GM23338 (cell line): ENCODE measurements around the gene TCIRG1. TPM values are rescaled to one million over a fixed set of nuclear protein-coding genes. Genes with fewer than 3 reads are reported as not detected.
A peak's percentile ranks its signal among the peaks of the same experiment; 100 is the strongest.

Experiments used
- ATAC-seq: fragments of 200-7000 bp; cut with Tn5 transposase; 3 replicates; pipeline ENCODE4 v1.9.1; 2020
- DNase-seq: peaks from one replicate; pipeline ENCODE4 v3.0.0-alpha.2; 2015; ENCODE audit warnings: low spot score
- H2AFZ ChIP-seq: fragments of 200-600 bp; sonication (generic); 2 replicates; pipeline ENCODE4 v1.8.0; 2016; ENCODE audit warnings: antibody characterized with exemption, mild to moderate bottlenecking, moderate library complexity
- H3F3A ChIP-seq: fragments of 200-600 bp; sonication (generic); replicated peaks from 2 replicates; pipeline ENCODE4 v1.8.0; 2017; ENCODE audit warnings: antibody characterized with exemption, mixed run types, low read depth
- H3K27ac ChIP-seq: fragments of 200-600 bp; sonication (generic); 2 replicates; pipeline ENCODE4 v1.6.1; 2016; ENCODE audit warnings: low read depth
- H3K27me3 ChIP-seq: fragments of 200-600 bp; sonication (generic); 2 replicates; pipeline ENCODE4 v1.8.0; 2016; ENCODE audit warnings: mild to moderate bottlenecking, mixed run types, moderate library complexity; ENCODE audit not compliant: insufficient read depth
- H3K36me3 ChIP-seq: fragments of 200-600 bp; sonication (generic); 2 replicates; pipeline ENCODE4 v1.8.0; 2016; ENCODE audit warnings: mild to moderate bottlenecking; ENCODE audit not compliant: insufficient read depth
- H3K4me1 ChIP-seq: fragments of 200-600 bp; sonication (generic); 2 replicates; pipeline ENCODE4 v1.8.0; 2016; ENCODE audit warnings: mild to moderate bottlenecking, moderate library complexity; ENCODE audit not compliant: insufficient read depth
- H3K4me2 ChIP-seq: fragments of 200-600 bp; sonication (generic); 2 replicates; pipeline ENCODE4 v1.7.1; 2017; ENCODE audit warnings: mixed run types
- H3K4me3 ChIP-seq: fragments of 200-600 bp; sonication (generic); 2 replicates; pipeline ENCODE4 v1.6.1; 2016; ENCODE audit warnings: mixed run types
- H3K79me2 ChIP-seq: fragments of 200-600 bp; sonication (generic); replicated peaks from 2 replicates; pipeline ENCODE4 v1.8.0; 2017; ENCODE audit warnings: mild to moderate bottlenecking; ENCODE audit not compliant: insufficient read depth
- H3K9me2 ChIP-seq: fragments of 200-600 bp; sonication (generic); 2 replicates; pipeline ENCODE4 v1.8.0; 2017; ENCODE audit not compliant: insufficient read depth
- H4K20me1 ChIP-seq: fragments of 200-600 bp; sonication (generic); replicated peaks from 2 replicates; pipeline ENCODE4 v1.8.0; 2017; ENCODE audit warnings: mild to moderate bottlenecking; ENCODE audit not compliant: insufficient read depth
- H3K27ac Mint-ChIP-seq: 2 replicates; pipeline ENCODE4 v1.8.0; 2020; ENCODE audit warnings: inconsistent platforms, mild to moderate bottlenecking, moderate library complexity, mixed read lengths
- H3K27me3 Mint-ChIP-seq: 3 replicates; pipeline ENCODE4 v1.8.0; 2022; ENCODE audit warnings: low read depth, mild to moderate bottlenecking, moderate library complexity, mixed read lengths, inconsistent platforms; ENCODE audit not compliant: insufficient read depth, poor library complexity
- H3K36me3 Mint-ChIP-seq: 3 replicates; pipeline ENCODE4 v1.8.0; 2021; ENCODE audit warnings: low read depth, mild to moderate bottlenecking, inconsistent platforms, moderate library complexity, mixed read lengths
- H3K4me1 Mint-ChIP-seq: 3 replicates; pipeline ENCODE4 v1.8.0; 2020; ENCODE audit warnings: mild to moderate bottlenecking, inconsistent platforms, mixed read lengths
- H3K4me3 Mint-ChIP-seq: 3 replicates; pipeline ENCODE4 v1.8.0; 2021; ENCODE audit warnings: moderate library complexity, mild to moderate bottlenecking, inconsistent platforms, mixed read lengths
- H3K9me3 Mint-ChIP-seq: 3 replicates; pipeline ENCODE4 v1.8.0; 2020; ENCODE audit warnings: moderate library complexity, mild to moderate bottlenecking, inconsistent platforms, mixed read lengths
- JUNB ChIP-seq: IDR thresholded peaks from one replicate; pipeline ENCODE4 v1.6.1; 2016; ENCODE audit warnings: antibody characterized with exemption; ENCODE audit not compliant: unreplicated experiment
- NANOG ChIP-seq: IDR thresholded peaks from 2 replicates; pipeline ENCODE4 v1.6.1; 2016; ENCODE audit warnings: antibody characterized with exemption, borderline replicate concordance
- POLR2AphosphoS5 ChIP-seq: IDR thresholded peaks from 2 replicates; pipeline ENCODE4 v1.6.1; 2016; ENCODE audit warnings: antibody characterized with exemption, low read depth
- STAT1 ChIP-seq: IDR thresholded peaks from one replicate; pipeline ENCODE4 v1.6.1; 2016; ENCODE audit warnings: antibody characterized with exemption; ENCODE audit not compliant: unreplicated experiment
- ZNF114 ChIP-seq: fragments of 250-450 bp; sonication (Bioruptor Pico); IDR thresholded peaks from 2 replicates; pipeline ENCODE4 v1.5.0; 2020; ENCODE audit warnings: mild to moderate bottlenecking, moderate library complexity
- polyA plus RNA-seq: library from polyadenylated mRNA; unstranded; fragments of >200 nt; fragmentation: Nextera tagmentation; extraction: Ambion mirVana; gene quantifications from 2 replicates; pipeline ENCODE4 v1.2.1, GENCODE V29; 2016
- total RNA-seq: library from RNA; depleted of rRNA; stranded (reverse); fragments of >200 nt; shearing (Covaris generic); gene quantifications from 2 replicates; pipeline ENCODE4 v1.2.3, GENCODE V29; 2014
- TF ChIP-seq, protein P1 (sequence below): IDR thresholded peaks from 2 replicates; pipeline ENCODE4 v1.6.1; 2016; ENCODE audit warnings: antibody characterized with exemption
- TF ChIP-seq, protein P2 (sequence below): fragments of 250-450 bp; sonication (Bioruptor Pico); IDR thresholded peaks from 2 replicates; pipeline ENCODE4 v1.5.0; 2020; ENCODE audit warnings: mild to moderate bottlenecking, moderate library complexity
- TF ChIP-seq, protein P3 (sequence below): IDR thresholded peaks from one replicate; pipeline ENCODE4 v1.6.1; 2018; ENCODE audit warnings: antibody characterized with exemption; ENCODE audit not compliant: unreplicated experiment

Gene TCIRG1
- total and polyA plus RNA-seq, 2 experiments from 2014 or later, result 20.4 to 40.4 TPM

DNA sequence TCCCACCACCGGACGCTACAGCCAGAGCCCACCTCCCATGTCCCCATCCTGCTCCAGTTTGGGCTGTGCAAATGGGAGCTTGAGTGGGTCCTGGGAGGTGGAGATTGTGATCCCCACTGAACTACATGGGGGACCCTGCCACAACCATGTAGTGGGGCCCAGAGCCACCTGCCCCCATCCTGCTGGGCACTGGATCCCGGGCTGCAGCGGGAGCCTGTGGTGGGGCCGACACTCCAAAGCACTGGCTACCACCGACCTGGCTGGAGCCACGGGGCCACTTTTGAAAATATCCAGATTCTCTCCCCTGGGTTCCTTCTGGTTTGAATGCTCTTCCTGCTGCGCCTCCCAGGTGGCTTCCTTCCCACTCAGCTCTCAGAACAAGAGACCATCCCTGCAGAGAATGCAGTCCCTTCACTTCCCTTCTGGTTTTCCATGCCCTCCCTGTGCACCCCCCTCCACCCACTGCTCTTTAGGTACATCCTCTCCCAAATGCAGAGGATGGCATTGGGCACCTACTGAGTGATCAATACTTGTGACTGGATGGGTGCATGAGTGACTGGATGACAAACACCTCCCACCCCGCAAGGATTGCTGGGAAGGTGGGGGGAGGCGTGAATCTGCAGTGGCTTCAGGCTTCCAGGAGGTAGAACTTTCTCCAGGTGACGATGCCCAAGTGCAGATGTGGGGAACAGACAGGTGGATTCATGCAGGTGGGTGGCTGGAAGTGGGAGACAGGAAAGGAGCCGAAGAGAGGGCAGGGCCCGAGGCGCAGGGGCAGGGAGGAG is 34.1 kb upstream of the TCIRG1 start:
- Histone ChIP-seq H3K36me3 (no peaks in the 10 kb centered on the region), H3K4me3 (peak overlapping the region; percentile 75; the same call in 1 of the 2 replicates), H2AFZ (peak overlapping the region; percentile 96), H3K79me2 (no peaks in the 10 kb centered on the region), H3K4me2 (peak overlapping the region; percentile 84), H3F3A (0 out of 2 replicates have a peak, but pooled peaks cover 8% of the 10 kb centered on the region), H3K27ac (no peak overlapping the region), H3K27me3 (no peaks in the 10 kb centered on the region), H3K4me1 (peaks cover 5% of the 10 kb centered on the region), H3K9me2 (no peaks in the 10 kb centered on the region), H4K20me1 (no peaks in the 10 kb centered on the region)
- Mint-ChIP-seq H3K27ac (no peak overlapping the region), H3K4me1 (peaks cover 18% of the 10 kb centered on the region), H3K27me3 (peaks cover 11% of the 10 kb centered on the region), H3K4me3 (peak overlapping the region; percentile 78), H3K9me3 (no peaks in the 10 kb centered on the region; the same call in 2 of the 3 replicates), H3K36me3 (no peaks in the 10 kb centered on the region; the same call in 2 of the 3 replicates)
- ATAC-seq, result no peak
- TF ChIP-seq POLR2AphosphoS5 (no peak), STAT1 (no peak)
- TF ChIP-seq, protein P1, sequence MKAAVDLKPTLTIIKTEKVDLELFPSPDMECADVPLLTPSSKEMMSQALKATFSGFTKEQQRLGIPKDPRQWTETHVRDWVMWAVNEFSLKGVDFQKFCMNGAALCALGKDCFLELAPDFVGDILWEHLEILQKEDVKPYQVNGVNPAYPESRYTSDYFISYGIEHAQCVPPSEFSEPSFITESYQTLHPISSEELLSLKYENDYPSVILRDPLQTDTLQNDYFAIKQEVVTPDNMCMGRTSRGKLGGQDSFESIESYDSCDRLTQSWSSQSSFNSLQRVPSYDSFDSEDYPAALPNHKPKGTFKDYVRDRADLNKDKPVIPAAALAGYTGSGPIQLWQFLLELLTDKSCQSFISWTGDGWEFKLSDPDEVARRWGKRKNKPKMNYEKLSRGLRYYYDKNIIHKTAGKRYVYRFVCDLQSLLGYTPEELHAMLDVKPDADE, result no peak
- no peak for DNase-seq

DNA sequence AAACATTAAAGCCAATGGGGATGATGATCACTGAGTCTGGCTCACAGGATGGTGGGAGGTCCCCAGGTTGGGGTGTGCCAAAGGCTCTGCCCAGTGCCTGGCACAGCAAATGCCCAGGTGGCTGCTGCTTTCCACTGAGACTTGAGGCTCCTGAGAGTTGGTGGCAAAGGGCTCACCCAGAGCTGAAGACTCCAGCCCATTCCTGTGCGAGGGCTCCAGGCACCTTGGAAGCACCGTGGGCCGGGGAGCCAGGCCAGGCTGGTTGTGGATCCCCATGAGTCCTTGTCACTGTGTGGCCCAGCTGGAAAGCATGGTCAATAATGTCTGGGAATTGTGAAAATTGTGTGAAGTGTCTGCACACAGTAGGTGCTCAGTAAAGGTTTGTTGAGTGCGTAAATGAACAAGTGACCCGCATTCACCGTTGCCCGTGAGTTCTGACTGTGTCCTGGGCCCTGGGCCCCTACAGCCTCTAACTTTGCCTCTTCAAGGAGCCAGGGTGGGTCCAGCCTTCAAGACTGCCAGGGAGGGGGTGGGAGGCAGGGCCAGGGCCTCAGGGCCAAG is 32.1 kb upstream of the TCIRG1 start:
- Histone ChIP-seq H3K36me3 (no peaks in the 10 kb centered on the region), H3F3A (0 out of 2 replicates have a peak, but pooled peaks cover 12% of the 10 kb centered on the region), H3K4me3 (no peak overlapping the region), H3K4me2 (no peak overlapping the region), H3K9me2 (no peaks in the 10 kb centered on the region), H4K20me1 (no peaks in the 10 kb centered on the region), H3K79me2 (no peaks in the 10 kb centered on the region), H2AFZ (no peak overlapping the region), H3K4me1 (peaks cover 16% of the 10 kb centered on the region), H3K27ac (no peak overlapping the region), H3K27me3 (no peaks in the 10 kb centered on the region)
- H3K36me3 Mint-ChIP-seq, result no peaks in the 10 kb centered on the region; the same call in 2 of the 3 replicates
- ATAC-seq, result no peak
- no peak for DNase-seq
- peaks cover 15% of the 10 kb centered on the region for H3K27me3 Mint-ChIP-seq
- H3K27ac Mint-ChIP-seq, result no peak overlapping the region
- no peaks in the 10 kb centered on the region; the same call in 2 of the 3 replicates for H3K9me3 Mint-ChIP-seq
- no peak overlapping the region for H3K4me3 Mint-ChIP-seq
- peaks cover 33% of the 10 kb centered on the region for H3K4me1 Mint-ChIP-seq
- TF ChIP-seq, protein P2, sequence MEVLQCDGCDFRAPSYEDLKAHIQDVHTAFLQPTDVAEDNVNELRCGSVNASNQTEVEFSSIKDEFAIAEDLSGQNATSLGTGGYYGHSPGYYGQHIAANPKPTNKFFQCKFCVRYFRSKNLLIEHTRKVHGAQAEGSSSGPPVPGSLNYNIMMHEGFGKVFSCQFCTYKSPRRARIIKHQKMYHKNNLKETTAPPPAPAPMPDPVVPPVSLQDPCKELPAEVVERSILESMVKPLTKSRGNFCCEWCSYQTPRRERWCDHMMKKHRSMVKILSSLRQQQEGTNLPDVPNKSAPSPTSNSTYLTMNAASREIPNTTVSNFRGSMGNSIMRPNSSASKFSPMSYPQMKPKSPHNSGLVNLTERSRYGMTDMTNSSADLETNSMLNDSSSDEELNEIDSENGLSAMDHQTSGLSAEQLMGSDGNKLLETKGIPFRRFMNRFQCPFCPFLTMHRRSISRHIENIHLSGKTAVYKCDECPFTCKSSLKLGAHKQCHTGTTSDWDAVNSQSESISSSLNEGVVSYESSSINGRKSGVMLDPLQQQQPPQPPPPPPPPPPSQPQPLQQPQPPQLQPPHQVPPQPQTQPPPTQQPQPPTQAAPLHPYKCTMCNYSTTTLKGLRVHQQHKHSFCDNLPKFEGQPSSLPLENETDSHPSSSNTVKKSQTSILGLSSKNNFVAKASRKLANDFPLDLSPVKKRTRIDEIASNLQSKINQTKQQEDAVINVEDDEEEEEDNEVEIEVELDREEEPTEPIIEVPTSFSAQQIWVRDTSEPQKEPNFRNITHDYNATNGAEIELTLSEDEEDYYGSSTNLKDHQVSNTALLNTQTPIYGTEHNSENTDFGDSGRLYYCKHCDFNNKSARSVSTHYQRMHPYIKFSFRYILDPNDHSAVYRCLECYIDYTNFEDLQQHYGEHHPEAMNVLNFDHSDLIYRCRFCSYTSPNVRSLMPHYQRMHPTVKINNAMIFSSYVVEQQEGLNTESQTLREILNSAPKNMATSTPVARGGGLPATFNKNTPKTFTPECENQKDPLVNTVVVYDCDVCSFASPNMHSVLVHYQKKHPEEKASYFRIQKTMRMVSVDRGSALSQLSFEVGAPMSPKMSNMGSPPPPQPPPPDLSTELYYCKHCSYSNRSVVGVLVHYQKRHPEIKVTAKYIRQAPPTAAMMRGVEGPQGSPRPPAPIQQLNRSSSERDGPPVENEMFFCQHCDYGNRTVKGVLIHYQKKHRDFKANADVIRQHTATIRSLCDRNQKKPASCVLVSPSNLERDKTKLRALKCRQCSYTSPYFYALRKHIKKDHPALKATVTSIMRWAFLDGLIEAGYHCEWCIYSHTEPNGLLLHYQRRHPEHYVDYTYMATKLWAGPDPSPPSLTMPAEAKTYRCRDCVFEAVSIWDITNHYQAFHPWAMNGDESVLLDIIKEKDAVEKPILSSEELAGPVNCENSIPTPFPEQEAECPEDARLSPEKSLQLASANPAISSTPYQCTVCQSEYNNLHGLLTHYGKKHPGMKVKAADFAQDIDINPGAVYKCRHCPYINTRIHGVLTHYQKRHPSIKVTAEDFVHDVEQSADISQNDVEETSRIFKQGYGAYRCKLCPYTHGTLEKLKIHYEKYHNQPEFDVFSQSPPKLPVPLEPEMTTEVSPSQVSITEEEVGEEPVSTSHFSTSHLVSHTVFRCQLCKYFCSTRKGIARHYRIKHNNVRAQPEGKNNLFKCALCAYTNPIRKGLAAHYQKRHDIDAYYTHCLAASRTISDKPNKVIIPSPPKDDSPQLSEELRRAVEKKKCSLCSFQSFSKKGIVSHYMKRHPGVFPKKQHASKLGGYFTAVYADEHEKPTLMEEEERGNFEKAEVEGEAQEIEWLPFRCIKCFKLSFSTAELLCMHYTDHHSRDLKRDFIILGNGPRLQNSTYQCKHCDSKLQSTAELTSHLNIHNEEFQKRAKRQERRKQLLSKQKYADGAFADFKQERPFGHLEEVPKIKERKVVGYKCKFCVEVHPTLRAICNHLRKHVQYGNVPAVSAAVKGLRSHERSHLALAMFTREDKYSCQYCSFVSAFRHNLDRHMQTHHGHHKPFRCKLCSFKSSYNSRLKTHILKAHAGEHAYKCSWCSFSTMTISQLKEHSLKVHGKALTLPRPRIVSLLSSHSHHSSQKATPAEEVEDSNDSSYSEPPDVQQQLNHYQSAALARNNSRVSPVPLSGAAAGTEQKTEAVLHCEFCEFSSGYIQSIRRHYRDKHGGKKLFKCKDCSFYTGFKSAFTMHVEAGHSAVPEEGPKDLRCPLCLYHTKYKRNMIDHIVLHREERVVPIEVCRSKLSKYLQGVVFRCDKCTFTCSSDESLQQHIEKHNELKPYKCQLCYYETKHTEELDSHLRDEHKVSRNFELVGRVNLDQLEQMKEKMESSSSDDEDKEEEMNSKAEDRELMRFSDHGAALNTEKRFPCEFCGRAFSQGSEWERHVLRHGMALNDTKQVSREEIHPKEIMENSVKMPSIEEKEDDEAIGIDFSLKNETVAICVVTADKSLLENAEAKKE, result no peak
- TF ChIP-seq, protein P1, result no peak
- TF ChIP-seq NANOG (no peak), ZNF114 (no peak), JUNB (no peak)
- TF ChIP-seq, protein P3, sequence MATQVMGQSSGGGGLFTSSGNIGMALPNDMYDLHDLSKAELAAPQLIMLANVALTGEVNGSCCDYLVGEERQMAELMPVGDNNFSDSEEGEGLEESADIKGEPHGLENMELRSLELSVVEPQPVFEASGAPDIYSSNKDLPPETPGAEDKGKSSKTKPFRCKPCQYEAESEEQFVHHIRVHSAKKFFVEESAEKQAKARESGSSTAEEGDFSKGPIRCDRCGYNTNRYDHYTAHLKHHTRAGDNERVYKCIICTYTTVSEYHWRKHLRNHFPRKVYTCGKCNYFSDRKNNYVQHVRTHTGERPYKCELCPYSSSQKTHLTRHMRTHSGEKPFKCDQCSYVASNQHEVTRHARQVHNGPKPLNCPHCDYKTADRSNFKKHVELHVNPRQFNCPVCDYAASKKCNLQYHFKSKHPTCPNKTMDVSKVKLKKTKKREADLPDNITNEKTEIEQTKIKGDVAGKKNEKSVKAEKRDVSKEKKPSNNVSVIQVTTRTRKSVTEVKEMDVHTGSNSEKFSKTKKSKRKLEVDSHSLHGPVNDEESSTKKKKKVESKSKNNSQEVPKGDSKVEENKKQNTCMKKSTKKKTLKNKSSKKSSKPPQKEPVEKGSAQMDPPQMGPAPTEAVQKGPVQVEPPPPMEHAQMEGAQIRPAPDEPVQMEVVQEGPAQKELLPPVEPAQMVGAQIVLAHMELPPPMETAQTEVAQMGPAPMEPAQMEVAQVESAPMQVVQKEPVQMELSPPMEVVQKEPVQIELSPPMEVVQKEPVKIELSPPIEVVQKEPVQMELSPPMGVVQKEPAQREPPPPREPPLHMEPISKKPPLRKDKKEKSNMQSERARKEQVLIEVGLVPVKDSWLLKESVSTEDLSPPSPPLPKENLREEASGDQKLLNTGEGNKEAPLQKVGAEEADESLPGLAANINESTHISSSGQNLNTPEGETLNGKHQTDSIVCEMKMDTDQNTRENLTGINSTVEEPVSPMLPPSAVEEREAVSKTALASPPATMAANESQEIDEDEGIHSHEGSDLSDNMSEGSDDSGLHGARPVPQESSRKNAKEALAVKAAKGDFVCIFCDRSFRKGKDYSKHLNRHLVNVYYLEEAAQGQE, result no peak
